Measurements from ENCODE around the gene ARHGAP22. TPM values are rescaled to one million over a fixed set of nuclear protein-coding genes. Genes with fewer than 3 reads are reported as not detected.

The ARHGAP22 gene
- total RNA-seq, 1 donor = 60.2 TPM

- no peak for DNase-seq (ENCODE audit: low read depth)
- no peak overlapping the region for H3K4me3 ChIP-seq (ENCODE audit: low read depth, low read length)
- no peak for TF ChIP-seq CTCF (IDR thresholded peaks at IDR 0.05; ENCODE audit: insufficient read depth, low read length)
Observed at GRCh38 chr10:48456808-48457761, 147.8 kb downstream of the ARHGAP22 start.

- DNase-seq (ENCODE audit: low read depth) = no peak
- no peak overlapping the region for H3K4me3 ChIP-seq (ENCODE audit: low read depth, low read length)
- TF ChIP-seq CTCF (IDR thresholded peaks at IDR 0.05; ENCODE audit: insufficient read depth, low read length) = no peak
Observed at GRCh38 chr10:48456361-48456804, 148.5 kb downstream of the ARHGAP22 start.

- no peak for DNase-seq (ENCODE audit: low read depth)
- TF ChIP-seq CTCF (IDR thresholded peaks at IDR 0.05; ENCODE audit: insufficient read depth, low read length) = no peak
- no peak overlapping the region for H3K4me3 ChIP-seq (ENCODE audit: low read depth, low read length)
Observed at GRCh38 chr10:48455392-48456151, 149.3 kb downstream of the ARHGAP22 start.

GRCh38 chr10:48455055-48455391 is 149.8 kb downstream of the ARHGAP22 start:
- no peak for TF ChIP-seq CTCF (IDR thresholded peaks at IDR 0.05; ENCODE audit: insufficient read depth, low read length)
- DNase-seq (ENCODE audit: low read depth) = no peak
- no peak overlapping the region for H3K4me3 ChIP-seq (ENCODE audit: low read depth, low read length)

GRCh38 chr10:48454302-48455054 is 150.4 kb downstream of the ARHGAP22 start:
- no peak for TF ChIP-seq CTCF (IDR thresholded peaks at IDR 0.05; ENCODE audit: insufficient read depth, low read length)
- H3K4me3 ChIP-seq (ENCODE audit: low read depth, low read length) = no peak overlapping the region
- no peak for DNase-seq (ENCODE audit: low read depth)

GRCh38 chr10:48453451-48454301 is 151.2 kb downstream of the ARHGAP22 start:
- no peak for TF ChIP-seq CTCF (IDR thresholded peaks at IDR 0.05; ENCODE audit: insufficient read depth, low read length)
- DNase-seq (ENCODE audit: low read depth) = no peak
- H3K4me3 ChIP-seq (ENCODE audit: low read depth, low read length) = no peak overlapping the region
